ENCODE measurements around the gene CCDC86. TPM values are rescaled to one million over a fixed set of nuclear protein-coding genes. Genes with fewer than 3 reads are reported as not detected.
A peak's percentile ranks its signal among the peaks of the same experiment; 100 is the strongest.

CCDC86 gene
- total RNA-seq, 1 donor from 2014 or later, result 23.9 TPM

GRCh38 chr11:60831143-60831500 is 10.8 kb upstream of the CCDC86 start:
- DNase-seq (ENCODE audit: low read depth, low spot score), result peak; percentile 44

- DNase-seq (ENCODE audit: low read depth, low spot score), result no peak
Observed at GRCh38 chr11:60831501-60832079, 10.3 kb upstream of the CCDC86 start.

GRCh38 chr11:60834742-60835533 is 7.0 kb upstream of the CCDC86 start:
- no peak for DNase-seq (ENCODE audit: low read depth, low spot score)

GRCh38 chr11:60835534-60835846 is 6.4 kb upstream of the CCDC86 start:
- peak; percentile 65 for DNase-seq (ENCODE audit: low read depth, low spot score)

DNA sequence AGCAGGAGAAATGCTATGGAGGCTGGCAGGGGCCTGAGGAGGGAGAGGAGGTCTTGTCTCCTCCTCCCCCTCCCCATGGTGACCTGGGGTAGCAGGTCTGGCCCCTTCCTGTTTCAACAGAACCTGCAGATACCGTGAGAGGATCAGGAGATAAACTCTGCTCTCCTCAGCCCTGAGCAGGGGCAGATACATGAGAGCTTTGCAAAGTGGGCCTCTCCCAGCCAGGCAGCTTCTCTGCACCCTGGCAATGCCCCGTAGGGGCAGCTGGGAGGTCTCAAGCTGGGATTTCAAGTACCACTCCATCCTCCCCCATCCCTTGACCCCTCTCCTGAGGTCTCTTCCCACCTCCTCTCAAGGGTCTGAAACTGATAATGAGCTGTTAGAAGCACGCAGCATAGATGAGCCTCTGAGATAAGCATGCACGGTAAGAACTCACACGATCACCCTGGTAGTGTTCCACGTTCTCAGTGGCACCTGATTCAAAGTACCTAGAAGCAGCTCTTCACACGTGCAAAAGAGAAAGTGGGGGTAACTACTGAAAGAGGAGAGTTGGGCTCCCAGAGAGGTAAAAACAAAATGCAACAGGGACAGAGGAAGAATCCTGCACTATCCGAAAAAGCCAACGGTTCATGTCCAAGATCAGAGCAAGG is 4.9 kb upstream of the CCDC86 start:
- no peak for DNase-seq (ENCODE audit: low read depth, low spot score)

GRCh38 chr11:60838132-60838531 is 3.8 kb upstream of the CCDC86 start:
- no peak for DNase-seq (ENCODE audit: low read depth, low spot score)

- DNase-seq (ENCODE audit: low read depth, low spot score), result peak; percentile 30
Observed at GRCh38 chr11:60840470-60841430, 1.2 kb upstream of the CCDC86 start.

DNA sequence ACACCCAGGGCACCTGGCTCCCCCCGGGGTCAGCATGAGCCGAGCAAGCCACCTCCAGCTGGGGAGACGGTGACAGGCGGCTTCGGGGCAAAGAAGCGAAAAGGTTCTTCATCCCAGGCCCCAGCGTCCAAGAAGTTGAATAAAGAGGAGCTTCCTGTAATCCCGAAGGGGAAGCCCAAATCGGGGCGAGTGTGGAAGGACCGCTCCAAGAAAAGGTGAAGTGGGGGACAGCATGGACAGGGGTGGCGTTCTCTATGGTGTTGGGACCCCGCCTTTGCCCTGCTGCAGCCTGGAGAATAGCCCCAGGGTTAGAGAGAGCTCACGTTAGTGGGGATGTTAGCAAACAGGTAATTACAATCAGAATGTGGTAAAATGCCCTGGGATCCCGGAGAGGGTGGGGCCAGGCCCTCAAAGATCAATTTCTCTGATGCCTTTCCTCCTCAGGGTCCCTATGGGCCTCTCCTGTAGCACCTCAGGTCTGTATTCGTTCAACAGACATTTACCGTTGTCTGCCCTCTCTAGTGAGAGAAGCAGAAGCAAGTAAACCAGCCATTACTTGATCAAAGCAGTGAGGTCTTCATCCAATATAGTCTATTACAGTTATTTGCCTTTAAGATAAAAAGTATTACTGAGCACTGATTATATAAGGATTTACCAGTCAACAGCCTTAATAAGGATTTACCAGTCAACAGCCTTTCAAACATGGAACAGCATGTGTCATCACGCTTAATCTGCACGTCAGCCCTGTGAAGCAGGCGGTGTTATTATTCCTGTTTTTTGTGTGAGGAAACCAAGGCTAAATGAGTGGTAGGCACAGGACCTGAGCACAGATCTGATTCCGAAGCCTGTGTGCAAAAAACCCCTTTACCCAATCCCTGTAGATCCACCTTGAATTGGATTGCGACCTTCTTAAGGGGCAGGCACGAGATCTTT is 1.0 kb downstream of the CCDC86 start:
- no peak for DNase-seq (ENCODE audit: low read depth, low spot score)

DNA sequence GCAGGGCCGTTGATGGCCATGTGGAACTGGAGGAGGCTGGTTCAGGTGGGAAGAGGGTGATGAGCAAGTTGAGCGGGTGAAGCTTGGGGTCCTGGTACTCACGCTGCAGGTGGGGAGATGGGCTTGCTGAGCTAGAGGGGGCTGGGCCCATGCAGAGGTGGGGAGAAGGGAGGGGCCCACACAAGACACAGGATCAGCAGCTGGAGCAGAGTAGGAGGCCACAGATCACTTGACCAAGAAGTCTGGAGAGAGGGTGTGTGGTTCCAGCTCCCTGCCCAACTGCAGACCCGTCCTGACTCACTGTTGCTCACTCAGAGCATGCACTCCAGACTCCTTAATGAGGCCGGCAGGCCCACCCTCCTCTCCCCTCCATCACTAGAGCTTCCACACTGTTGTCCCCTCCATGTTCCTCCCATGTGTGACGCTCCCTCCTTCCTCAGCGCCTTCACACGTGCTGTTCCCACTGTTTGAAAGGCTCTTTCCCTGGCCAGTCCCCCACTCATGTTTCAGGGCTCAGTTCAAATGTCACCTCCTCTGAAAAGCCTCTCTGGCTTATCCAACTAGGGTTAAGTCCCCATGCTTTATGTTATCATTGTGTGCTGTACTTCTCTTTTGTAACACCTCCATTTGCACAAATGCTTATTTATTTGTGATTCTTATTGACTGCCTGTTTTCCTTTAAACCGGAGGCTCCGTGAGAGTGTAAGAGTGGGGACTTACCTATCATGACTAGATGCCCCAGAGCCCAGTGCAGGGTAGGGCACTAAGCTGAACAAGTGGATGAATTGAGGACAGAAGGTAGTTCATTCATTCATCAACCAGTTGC is 2.3 kb downstream of the CCDC86 start:
- no peak for DNase-seq (ENCODE audit: low read depth, low spot score)

GRCh38 chr11:60844870-60845221 is 2.9 kb downstream of the CCDC86 start:
- no peak for DNase-seq (ENCODE audit: low read depth, low spot score)

DNA sequence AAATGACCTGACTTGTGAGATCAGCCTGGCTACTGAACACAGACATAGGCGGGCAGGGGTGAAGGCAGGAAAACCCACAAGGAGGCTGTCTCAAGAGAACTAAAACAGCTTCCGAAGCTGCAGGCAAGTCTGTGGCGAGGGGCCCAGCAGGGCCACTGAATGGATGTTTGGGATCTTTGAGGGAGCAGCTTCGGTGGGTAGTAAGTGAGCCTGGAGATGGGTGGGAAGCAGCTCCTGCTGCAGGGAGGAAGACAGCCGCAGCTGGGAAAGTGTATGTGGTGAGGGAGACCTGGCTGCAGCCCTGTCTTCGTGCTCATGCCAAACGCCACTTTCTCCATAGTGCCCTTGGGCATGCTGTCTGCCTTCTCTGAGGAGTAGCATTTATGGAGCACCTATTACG is 3.4 kb downstream of the CCDC86 start:
- DNase-seq (ENCODE audit: low read depth, low spot score), result no peak

GRCh38 chr11:60847281-60847680 is 5.4 kb downstream of the CCDC86 start:
- DNase-seq (ENCODE audit: low read depth, low spot score), result no peak

GRCh38 chr11:60847896-60848295 is 6.0 kb downstream of the CCDC86 start:
- no peak for DNase-seq (ENCODE audit: low read depth, low spot score)

DNA sequence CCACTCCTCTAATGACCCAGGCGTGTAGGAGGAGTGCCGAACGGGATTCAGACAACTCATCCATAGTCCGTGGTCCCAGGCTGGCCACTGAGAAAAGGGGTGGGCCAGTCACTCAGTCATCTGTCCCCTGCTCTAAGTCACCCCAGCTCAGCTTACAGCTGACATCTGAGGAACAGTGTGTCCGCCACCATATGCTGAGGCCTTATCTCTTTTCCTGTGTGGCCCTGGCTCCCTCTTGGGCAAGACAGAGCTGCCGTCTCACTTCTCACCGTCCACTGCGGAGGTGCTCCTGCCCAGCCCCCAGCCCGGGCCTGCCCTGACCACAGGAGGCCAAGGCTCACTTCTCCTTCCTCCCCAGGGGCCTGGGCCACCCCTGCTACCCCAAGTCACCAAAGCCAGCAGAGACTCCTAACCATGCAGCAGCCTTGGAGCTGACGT is 6.8 kb downstream of the CCDC86 start:
- no peak for DNase-seq (ENCODE audit: low read depth, low spot score)

DNA sequence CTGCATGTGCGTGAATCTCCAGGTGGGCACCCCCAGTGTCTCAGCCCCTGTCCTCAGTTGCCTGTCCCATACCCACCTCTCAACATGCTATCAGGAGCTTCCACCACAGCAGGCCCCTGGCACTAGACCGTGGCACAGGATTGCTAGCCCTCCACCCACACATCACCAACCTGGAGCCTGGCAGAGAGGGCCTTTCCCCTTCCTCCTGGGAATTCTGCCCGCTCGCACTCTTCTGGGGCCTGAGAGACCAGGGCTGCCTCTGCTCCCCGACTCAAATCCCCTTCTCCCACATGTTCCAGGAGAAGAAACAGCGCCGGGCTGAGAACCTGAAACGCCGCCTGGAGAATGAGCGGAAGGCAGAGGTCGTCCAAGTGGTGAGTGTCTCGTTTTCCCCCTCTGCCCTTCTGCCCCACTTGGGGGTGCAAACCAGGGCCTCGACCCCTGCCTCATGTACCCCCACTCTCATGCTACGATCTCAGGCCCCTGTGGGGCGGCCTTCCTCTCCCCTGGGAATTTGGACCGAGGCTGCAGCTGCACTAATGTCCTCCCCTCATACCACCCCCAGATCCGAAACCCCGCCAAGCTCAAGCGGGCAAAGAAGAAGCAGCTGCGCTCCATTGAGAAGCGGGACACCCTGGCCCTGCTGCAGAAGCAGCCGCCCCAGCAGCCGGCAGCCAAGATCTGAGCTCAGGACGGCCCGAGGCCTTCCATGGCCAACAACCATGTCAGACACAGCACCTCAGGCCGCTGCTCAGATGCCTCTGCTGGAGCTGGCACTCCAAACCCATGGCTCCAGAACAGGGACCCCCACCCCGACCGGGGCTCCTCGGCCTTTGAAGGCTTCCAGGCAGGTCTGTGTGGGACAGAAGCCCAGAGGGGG is 8.0 kb downstream of the CCDC86 start:
- DNase-seq (ENCODE audit: low read depth, low spot score), result no peak

GRCh38 chr11:60851327-60852104 is 9.6 kb downstream of the CCDC86 start:
- no peak for DNase-seq (ENCODE audit: low read depth, low spot score)

DNA sequence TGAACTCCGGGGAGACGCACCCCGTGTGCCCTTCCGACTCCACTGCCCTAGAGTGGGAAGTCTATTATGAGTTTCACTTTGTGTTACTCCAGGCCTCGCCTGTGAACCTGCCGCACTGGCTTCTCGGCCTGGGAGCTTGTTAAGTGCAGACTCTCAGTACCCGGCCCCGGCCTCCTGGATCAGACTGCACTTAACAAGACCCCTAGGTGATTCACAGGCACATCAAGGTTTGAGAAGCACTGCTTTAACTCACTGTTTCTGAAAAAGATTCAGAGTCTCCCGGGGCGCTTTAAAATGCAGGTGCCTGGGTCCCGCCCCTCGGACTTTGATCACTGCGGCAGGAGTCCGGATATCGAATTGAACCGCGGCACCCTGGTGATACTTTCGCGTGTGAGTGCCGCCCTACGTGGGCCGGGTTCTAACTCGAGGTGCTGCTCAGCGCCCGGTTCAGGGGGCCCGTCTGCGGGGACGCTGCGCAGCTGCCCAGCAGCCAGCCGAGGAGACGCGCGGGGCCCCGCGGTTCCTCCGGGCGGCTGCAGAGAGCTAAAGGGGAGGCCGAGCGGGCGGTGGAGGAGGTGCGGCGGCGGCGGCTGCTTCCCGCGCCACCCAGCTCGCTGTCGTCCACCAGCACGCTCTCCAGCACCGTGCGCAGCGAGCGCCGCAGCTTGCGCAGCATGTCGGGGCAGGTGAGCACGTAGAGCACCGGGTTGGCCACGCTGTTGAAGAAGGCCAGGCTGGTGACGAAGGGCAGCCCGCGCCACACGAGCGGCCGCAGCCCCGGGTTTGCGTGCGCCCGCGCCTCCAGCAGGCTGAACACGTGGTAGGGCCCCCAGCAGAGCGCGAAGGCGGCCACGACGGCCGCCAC is 10.4 kb downstream of the CCDC86 start:
- no peak for DNase-seq (ENCODE audit: low read depth, low spot score)

Data from pulmonary artery endothelial cell (primary cell).